HepG2 (cell line): ENCODE data around the gene RPL32. TPM values are rescaled to one million over a fixed set of nuclear protein-coding genes. Genes with fewer than 3 reads are reported as not detected.
A peak's percentile ranks its signal among the peaks of the same experiment; 100 is the strongest.

Experiments
- EZH2 ChIP-seq: conservative IDR thresholded peaks from 2 replicates; pipeline ENCODE4 v1.6.1; 2012; ENCODE audit warnings: mild to moderate bottlenecking, low read depth, low read length, moderate library complexity
- HES4 ChIP-seq: sonication (generic); formaldehyde crosslinking; IDR thresholded peaks from 2 replicates; pipeline ENCODE4 v1.9.0; 2021; ENCODE audit warnings: mild to moderate bottlenecking, missing genetic modification reagents, borderline replicate concordance
- HOXA5 ChIP-seq: sonication (generic); formaldehyde crosslinking; IDR thresholded peaks from 2 replicates; pipeline ENCODE4 v1.4.0; 2020; ENCODE audit warnings: missing genetic modification reagents
- IKZF4 ChIP-seq: sonication (generic); formaldehyde crosslinking; IDR thresholded peaks from 2 replicates; pipeline ENCODE4 v1.5.1; 2020; ENCODE audit warnings: borderline replicate concordance, mild to moderate bottlenecking, low read depth, missing genetic modification reagents; ENCODE audit errors: not compliant biosample characterization
- MTF2 ChIP-seq: sonication (generic); formaldehyde crosslinking; IDR thresholded peaks from 2 replicates; pipeline ENCODE4 v1.5.0; 2020; ENCODE audit warnings: missing genetic modification reagents, borderline replicate concordance
- NPAS2 ChIP-seq: sonication (generic); formaldehyde crosslinking; IDR thresholded peaks from 2 replicates; pipeline ENCODE4 v1.8.0; 2022; ENCODE audit warnings: mild to moderate bottlenecking, missing genetic modification reagents, borderline replicate concordance
- RFXAP ChIP-seq: sonication (generic); formaldehyde crosslinking; IDR thresholded peaks from 2 replicates; pipeline ENCODE4 v1.4.0; 2020; ENCODE audit warnings: missing genetic modification reagents, borderline replicate concordance
- SCMH1 ChIP-seq: sonication (generic); formaldehyde crosslinking; IDR thresholded peaks from 2 replicates; pipeline ENCODE4 v1.9.0; 2021; ENCODE audit warnings: missing genetic modification reagents, mild to moderate bottlenecking, borderline replicate concordance
- SSRP1 ChIP-seq: IDR thresholded peaks from 2 replicates; pipeline ENCODE4 v1.6.1; 2016; ENCODE audit warnings: control low read depth
- TBP ChIP-seq: sonication (generic); formaldehyde crosslinking; IDR thresholded peaks from 2 replicates; pipeline ENCODE4 v1.5.0; 2020; ENCODE audit warnings: missing genetic modification reagents
- TCF7L2 ChIP-seq: IDR thresholded peaks from 2 replicates; pipeline ENCODE4 v1.6.1; 2011; ENCODE audit warnings: mild to moderate bottlenecking, low read depth, low read length, moderate library complexity
- XRCC5 ChIP-seq: fragments of 200-400 bp; formaldehyde crosslinking; optimal IDR thresholded peaks from 2 replicates; pipeline ENCODE3; 2017; ENCODE audit warnings: mild to moderate bottlenecking, low read length
- ZNF124 ChIP-seq: sonication (generic); formaldehyde crosslinking; IDR thresholded peaks from 2 replicates; pipeline ENCODE4 v1.4.0; 2020; ENCODE audit warnings: missing genetic modification reagents
- ZNF468 ChIP-seq: sonication (generic); formaldehyde crosslinking; IDR thresholded peaks from 2 replicates; pipeline ENCODE4 v1.8.0; 2022; ENCODE audit warnings: mild to moderate bottlenecking, moderate library complexity, missing genetic modification reagents
- ZNF552 ChIP-seq: sonication (generic); formaldehyde crosslinking; IDR thresholded peaks from 2 replicates; pipeline ENCODE4 v1.9.0; 2022; ENCODE audit warnings: missing genetic modification reagents, mild to moderate bottlenecking, borderline replicate concordance
- ZNF614 ChIP-seq: IDR thresholded peaks from 2 replicates; pipeline ENCODE4 v1.6.1; 2018; ENCODE audit warnings: missing biosample characterization, missing genetic modification reagents, inconsistent platforms, borderline replicate concordance
- ZNF878 ChIP-seq: sonication (generic); formaldehyde crosslinking; IDR thresholded peaks from 2 replicates; pipeline ENCODE4 v1.8.1; 2023; ENCODE audit warnings: mild to moderate bottlenecking, missing genetic modification reagents, moderate library complexity
- polyA plus RNA-seq, 8 experiments: library from polyadenylated mRNA; depleted of rRNA in 3 of 8; stranded (reverse) in 7 of 8; unstranded in 1 of 8; fragments of >200 nt; fragmentation: Illumina TruSeq in 4 of 8; extraction: Trizol in 4 of 8; gene quantifications; 2 replicates each; pipeline versions ENCODE4 v1.2.1 to v1.2.3, GENCODE V29; 2011 to 2016; ENCODE audit warnings: low read depth in 4 of 8, missing spikeins in 1 of 8, mixed read lengths in 1 of 8; ENCODE audit not compliant: insufficient read depth in 1 of 8
- total RNA-seq, 5 experiments: library from RNA; depleted of rRNA; stranded (reverse); fragments of >200 nt; fragmentation: Illumina TruSeq; extraction: Trizol; gene quantifications; 2 replicates each; pipeline ENCODE4 v1.2.3, GENCODE V29; 2016; ENCODE audit warnings: low read depth in 1 of 5
- TF ChIP-seq, protein P1 (sequence below): sonication (generic); formaldehyde crosslinking; IDR thresholded peaks from 2 replicates; pipeline ENCODE4 v1.5.0; 2020; ENCODE audit warnings: mild to moderate bottlenecking, missing genetic modification reagents
- TF ChIP-seq, protein P2 (sequence below): sonication (generic); formaldehyde crosslinking; IDR thresholded peaks from 2 replicates; pipeline ENCODE4 v1.8.0; 2022; ENCODE audit warnings: missing genetic modification reagents, mild to moderate bottlenecking, borderline replicate concordance
- TF ChIP-seq, protein P3 (sequence below): sonication (generic); formaldehyde crosslinking; IDR thresholded peaks from 2 replicates; pipeline ENCODE4 v1.5.0; 2020; ENCODE audit warnings: missing genetic modification reagents
- TF ChIP-seq, protein P4 (sequence below): sonication (generic); formaldehyde crosslinking; IDR thresholded peaks from 2 replicates; pipeline ENCODE4 v1.4.0; 2020; ENCODE audit warnings: missing genetic modification reagents

The RPL32 gene
- total and polyA plus RNA-seq, 2 of the 13 experiments (the other 11 are each of a cell fraction or from before 2014, with no cell fraction given): 1,781 to 2,401 TPM

DNA sequence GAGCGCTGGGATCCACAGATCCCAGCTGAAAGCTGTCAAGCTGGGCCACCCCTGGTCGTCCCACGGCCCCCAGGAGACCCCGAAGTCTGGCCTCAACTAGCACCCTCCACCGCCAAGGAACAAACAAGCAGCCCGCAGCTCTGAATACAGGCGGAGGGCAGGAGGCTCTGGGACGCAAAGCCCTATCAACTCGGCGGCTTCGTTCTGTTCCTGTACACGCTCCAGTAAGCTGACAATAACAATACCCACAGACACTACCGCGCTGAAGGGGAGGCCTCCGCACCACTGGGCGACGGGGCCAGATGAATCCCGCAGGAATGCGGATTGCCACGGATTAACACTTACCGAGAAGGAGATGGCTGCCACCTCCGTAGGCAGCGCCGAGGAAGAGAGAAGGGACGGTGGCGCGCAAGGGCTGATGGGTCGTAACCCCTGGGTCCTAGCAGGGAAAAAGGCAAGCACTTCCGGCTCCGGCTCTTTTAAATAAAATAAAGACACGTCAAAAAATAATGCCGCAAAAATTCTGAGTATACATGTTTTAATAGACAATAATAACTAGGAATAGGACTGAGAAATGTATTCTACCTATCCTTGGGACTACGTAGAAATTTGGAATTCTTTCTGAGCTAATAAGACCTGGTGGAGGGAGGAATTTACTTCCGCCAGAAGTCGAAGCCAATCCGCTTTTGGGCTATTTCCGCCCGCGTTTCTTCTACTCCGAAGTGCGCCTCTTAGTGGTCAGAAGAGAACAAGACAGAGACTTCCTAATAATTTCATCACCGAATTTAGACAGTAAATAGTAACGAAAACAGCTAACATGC is at the start of gene RPL32 (continued):
- TF ChIP-seq, protein P1, sequence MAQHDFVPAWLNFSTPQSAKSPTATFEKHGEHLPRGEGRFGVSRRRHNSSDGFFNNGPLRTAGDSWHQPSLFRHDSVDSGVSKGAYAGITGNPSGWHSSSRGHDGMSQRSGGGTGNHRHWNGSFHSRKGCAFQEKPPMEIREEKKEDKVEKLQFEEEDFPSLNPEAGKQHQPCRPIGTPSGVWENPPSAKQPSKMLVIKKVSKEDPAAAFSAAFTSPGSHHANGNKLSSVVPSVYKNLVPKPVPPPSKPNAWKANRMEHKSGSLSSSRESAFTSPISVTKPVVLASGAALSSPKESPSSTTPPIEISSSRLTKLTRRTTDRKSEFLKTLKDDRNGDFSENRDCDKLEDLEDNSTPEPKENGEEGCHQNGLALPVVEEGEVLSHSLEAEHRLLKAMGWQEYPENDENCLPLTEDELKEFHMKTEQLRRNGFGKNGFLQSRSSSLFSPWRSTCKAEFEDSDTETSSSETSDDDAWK (CRISPR knock-in tag): no peak
- TF ChIP-seq ZNF552 (CRISPR knock-in tag) (peak; percentile 79; the same call in 1 of the 2 replicates), HES4 (CRISPR knock-in tag) (peak; percentile 83), ZNF468 (CRISPR knock-in tag) (no peak), NPAS2 (CRISPR knock-in tag) (no peak), RFXAP (CRISPR knock-in tag) (peak; percentile 84; the same call in 1 of the 2 replicates), EZH2 (no peak), SSRP1 (CRISPR knock-in tag) (peak; percentile 73; the same call in 1 of the 2 replicates), ZNF614 (CRISPR knock-in tag) (peak; percentile 83), TCF7L2 (no peak), ZNF124 (CRISPR knock-in tag) (peak; percentile 23; the same call in 1 of the 2 replicates), IKZF4 (CRISPR knock-in tag) (peak; percentile 79), TBP (CRISPR knock-in tag) (0 out of 2 replicates have a peak, but pooled peaks have one; percentile 64), SCMH1 (no peak), XRCC5 (peak; percentile 33), HOXA5 (CRISPR knock-in tag) (0 out of 2 replicates have a peak, but pooled peaks have one; percentile 38), ZNF878 (0 out of 2 replicates have a peak, but pooled peaks have one; percentile 39), MTF2 (no peak)
- TF ChIP-seq, protein P2, sequence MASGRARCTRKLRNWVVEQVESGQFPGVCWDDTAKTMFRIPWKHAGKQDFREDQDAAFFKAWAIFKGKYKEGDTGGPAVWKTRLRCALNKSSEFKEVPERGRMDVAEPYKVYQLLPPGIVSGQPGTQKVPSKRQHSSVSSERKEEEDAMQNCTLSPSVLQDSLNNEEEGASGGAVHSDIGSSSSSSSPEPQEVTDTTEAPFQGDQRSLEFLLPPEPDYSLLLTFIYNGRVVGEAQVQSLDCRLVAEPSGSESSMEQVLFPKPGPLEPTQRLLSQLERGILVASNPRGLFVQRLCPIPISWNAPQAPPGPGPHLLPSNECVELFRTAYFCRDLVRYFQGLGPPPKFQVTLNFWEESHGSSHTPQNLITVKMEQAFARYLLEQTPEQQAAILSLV: peak; percentile 50; the same call in 1 of the 2 replicates
- TF ChIP-seq, protein P3, sequence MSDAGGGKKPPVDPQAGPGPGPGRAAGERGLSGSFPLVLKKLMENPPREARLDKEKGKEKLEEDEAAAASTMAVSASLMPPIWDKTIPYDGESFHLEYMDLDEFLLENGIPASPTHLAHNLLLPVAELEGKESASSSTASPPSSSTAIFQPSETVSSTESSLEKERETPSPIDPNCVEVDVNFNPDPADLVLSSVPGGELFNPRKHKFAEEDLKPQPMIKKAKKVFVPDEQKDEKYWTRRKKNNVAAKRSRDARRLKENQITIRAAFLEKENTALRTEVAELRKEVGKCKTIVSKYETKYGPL (CRISPR knock-in tag): peak; percentile 65; the same call in 1 of the 2 replicates
- TF ChIP-seq, protein P4, sequence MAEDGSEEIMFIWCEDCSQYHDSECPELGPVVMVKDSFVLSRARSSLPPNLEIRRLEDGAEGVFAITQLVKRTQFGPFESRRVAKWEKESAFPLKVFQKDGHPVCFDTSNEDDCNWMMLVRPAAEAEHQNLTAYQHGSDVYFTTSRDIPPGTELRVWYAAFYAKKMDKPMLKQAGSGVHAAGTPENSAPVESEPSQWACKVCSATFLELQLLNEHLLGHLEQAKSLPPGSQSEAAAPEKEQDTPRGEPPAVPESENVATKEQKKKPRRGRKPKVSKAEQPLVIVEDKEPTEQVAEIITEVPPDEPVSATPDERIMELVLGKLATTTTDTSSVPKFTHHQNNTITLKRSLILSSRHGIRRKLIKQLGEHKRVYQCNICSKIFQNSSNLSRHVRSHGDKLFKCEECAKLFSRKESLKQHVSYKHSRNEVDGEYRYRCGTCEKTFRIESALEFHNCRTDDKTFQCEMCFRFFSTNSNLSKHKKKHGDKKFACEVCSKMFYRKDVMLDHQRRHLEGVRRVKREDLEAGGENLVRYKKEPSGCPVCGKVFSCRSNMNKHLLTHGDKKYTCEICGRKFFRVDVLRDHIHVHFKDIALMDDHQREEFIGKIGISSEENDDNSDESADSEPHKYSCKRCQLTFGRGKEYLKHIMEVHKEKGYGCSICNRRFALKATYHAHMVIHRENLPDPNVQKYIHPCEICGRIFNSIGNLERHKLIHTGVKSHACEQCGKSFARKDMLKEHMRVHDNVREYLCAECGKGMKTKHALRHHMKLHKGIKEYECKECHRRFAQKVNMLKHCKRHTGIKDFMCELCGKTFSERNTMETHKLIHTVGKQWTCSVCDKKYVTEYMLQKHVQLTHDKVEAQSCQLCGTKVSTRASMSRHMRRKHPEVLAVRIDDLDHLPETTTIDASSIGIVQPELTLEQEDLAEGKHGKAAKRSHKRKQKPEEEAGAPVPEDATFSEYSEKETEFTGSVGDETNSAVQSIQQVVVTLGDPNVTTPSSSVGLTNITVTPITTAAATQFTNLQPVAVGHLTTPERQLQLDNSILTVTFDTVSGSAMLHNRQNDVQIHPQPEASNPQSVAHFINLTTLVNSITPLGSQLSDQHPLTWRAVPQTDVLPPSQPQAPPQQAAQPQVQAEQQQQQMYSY (CRISPR knock-in tag): peak; percentile 63; the same call in 1 of the 2 replicates
